GM12878 (cell line): ENCODE results near the gene PPM1N. TPM values are rescaled to one million over a fixed set of nuclear protein-coding genes. Genes with fewer than 3 reads are reported as not detected.

Experiments used
- ATAC-seq: fragments of 200-7000 bp; cut with Tn5 transposase; 3 replicates; pipeline ENCODE4 v1.9.1; 2020; ENCODE audit warnings: mild to moderate bottlenecking, moderate library complexity
- BruUV-seq: library from RNA; stranded (reverse); fragments of 400-500 nt; replicated peaks from 2 replicates; lab custom pipeline; 2021; lab: Mats Ljungman, UMichigan
- CTCF ChIA-PET: fragments of 300-600 bp; sonication (Branson Sonifier 250); formaldehyde crosslinking; extraction: SDS; loops from one replicate; lab custom pipeline; 2021; ENCODE audit warnings: inconsistent platforms; lab: Yijun Ruan, JAX
- POLR2A ChIA-PET: fragments of 350-600 bp; formaldehyde crosslinking; extraction: SDS; loops from one replicate; lab custom pipeline; 2021; ENCODE audit warnings: inconsistent platforms; lab: Charles Lee
- RAD21 ChIA-PET: fragments of 300-600 bp; sonication (Branson Sonifier 250); formaldehyde crosslinking; loops from one replicate; lab custom pipeline; 2023; ENCODE audit warnings: antibody characterized with exemption; ENCODE audit not compliant: unreplicated experiment; lab: Charles Lee
- SMC1A ChIA-PET: fragments of 300-600 bp; sonication (Branson Sonifier 250); formaldehyde crosslinking; loops from one replicate; lab custom pipeline; 2023; ENCODE audit not compliant: unreplicated experiment, uncharacterized antibody; lab: Charles Lee
- DNase-seq: peaks from one replicate; pipeline ENCODE4 v3.0.0-alpha.2; 2011; ENCODE audit warnings: low read depth, low spot score
- FAIRE-seq: peaks from 3 replicates; lab custom pipeline; 2011; peaks lifted over from hg19 to GRCh38; lab: Jason Lieb, UNC
- H2AFZ ChIP-seq: 2 replicates; pipeline ENCODE4 v1.6.0; 2011; ENCODE audit warnings: low read depth, low read length, control low read depth; ENCODE audit not compliant: control insufficient read depth
- H3K27ac ChIP-seq: 2 replicates; pipeline ENCODE4 v1.5.1; 2011; ENCODE audit warnings: control low read depth; ENCODE audit not compliant: control insufficient read depth, insufficient read depth
- H3K27me3 ChIP-seq, 2 experiments: replicated peaks in 1 of 2; 2 replicates each; pipeline versions ENCODE4 v1.6.0 to v1.6.1; 2011; ENCODE audit warnings: low read length in 1 of 2; ENCODE audit not compliant: control insufficient read depth in 2 of 2, insufficient read depth in 2 of 2
- H3K36me3 ChIP-seq, 2 experiments: 2 replicates each; pipeline ENCODE4 v1.5.1; 2011; ENCODE audit warnings: low read length in 1 of 2; ENCODE audit not compliant: control insufficient read depth in 2 of 2, insufficient read depth in 2 of 2
- H3K4me1 ChIP-seq: 2 replicates; pipeline ENCODE4 v1.6.1; 2011; ENCODE audit warnings: mild to moderate bottlenecking, low read length, moderate library complexity, mixed read lengths; ENCODE audit not compliant: control insufficient read depth, insufficient read depth
- H3K4me2 ChIP-seq: 2 replicates; pipeline ENCODE4 v1.6.0; 2011; ENCODE audit warnings: control low read depth; ENCODE audit not compliant: control insufficient read depth, insufficient read depth
- H3K4me3 ChIP-seq: fragments of 200-600 bp; sonication (generic); 2 replicates; pipeline ENCODE4 v1.5.1; 2016
- H3K79me2 ChIP-seq: 2 replicates; pipeline ENCODE4 v1.6.0; 2011; ENCODE audit warnings: low read length; ENCODE audit not compliant: control insufficient read depth, insufficient read depth
- H3K9ac ChIP-seq: 2 replicates; pipeline ENCODE4 v1.8.0; 2011; ENCODE audit warnings: low read length, control low read depth, mixed read lengths; ENCODE audit not compliant: control insufficient read depth, insufficient read depth
- H3K9me3 ChIP-seq: replicated peaks from 3 replicates; pipeline ENCODE4 v1.5.1; 2011; ENCODE audit warnings: mild to moderate bottlenecking, low read length; ENCODE audit not compliant: control insufficient read depth, insufficient read depth
- H4K20me1 ChIP-seq: 2 replicates; pipeline ENCODE4 v1.6.0; 2011; ENCODE audit not compliant: control insufficient read depth, insufficient read depth
- ATF7 ChIP-seq: fragments of 450-650 bp; IDR thresholded peaks from 2 replicates; pipeline ENCODE4 v1.6.1; 2016; ENCODE audit warnings: low read depth, mild to moderate bottlenecking
- CBX5 ChIP-seq: sonication (generic); IDR thresholded peaks from 2 replicates; pipeline ENCODE4 v1.6.1; 2016; ENCODE audit warnings: low read depth, moderate library complexity, mild to moderate bottlenecking, inconsistent platforms
- CREB1 ChIP-seq: IDR thresholded peaks from 2 replicates; pipeline ENCODE4 v1.6.1; 2012; ENCODE audit warnings: low read depth, mild to moderate bottlenecking, inconsistent platforms
- EP300 ChIP-seq, 2 experiments: fragments of 150-350 bp in 1 of 2; IDR thresholded peaks; 2 replicates each; pipeline ENCODE4 v1.6.1; 2011 to 2012; ENCODE audit warnings: low read depth in 2 of 2, low read length in 2 of 2, borderline replicate concordance in 1 of 2, improper control_type of control experiment in 1 of 2, inconsistent platforms in 1 of 2; ENCODE audit not compliant: control insufficient read depth in 1 of 2
- HDAC6 ChIP-seq: fragments of 200-600 bp; sonication (generic); IDR thresholded peaks from one replicate; pipeline ENCODE4 v1.8.0; 2017; ENCODE audit warnings: antibody characterized with exemption; ENCODE audit not compliant: unreplicated experiment
- JUNB ChIP-seq: IDR thresholded peaks from 2 replicates; pipeline ENCODE4 v1.6.1; 2016; ENCODE audit warnings: antibody characterized with exemption, mild to moderate bottlenecking
- MEF2A ChIP-seq: IDR thresholded peaks from 2 replicates; pipeline ENCODE4 v1.6.1; 2011; ENCODE audit warnings: low read depth, mild to moderate bottlenecking, low read length, moderate library complexity; ENCODE audit not compliant: insufficient read depth
- MYB ChIP-seq: fragments of 150-350 bp; IDR thresholded peaks from 2 replicates; pipeline ENCODE4 v1.6.1; 2014; ENCODE audit warnings: mild to moderate bottlenecking, low read depth, low read length, borderline replicate concordance
- NFIC ChIP-seq: IDR thresholded peaks from 2 replicates; pipeline ENCODE4 v1.6.1; 2012; ENCODE audit warnings: low read depth, mild to moderate bottlenecking, inconsistent platforms, low read length, moderate library complexity
- PAX5 ChIP-seq: IDR thresholded peaks from 2 replicates; pipeline ENCODE4 v1.6.1; 2011; ENCODE audit warnings: low read depth, low read length, borderline replicate concordance
- PAX8 ChIP-seq: fragments of 450-650 bp; IDR thresholded peaks from 2 replicates; pipeline ENCODE4 v1.6.1; 2017; ENCODE audit warnings: mild to moderate bottlenecking, moderate library complexity
- SRF ChIP-seq, 2 experiments: IDR thresholded peaks; 2 replicates each; pipeline ENCODE4 v1.6.1; 2011; ENCODE audit warnings: low read depth in 2 of 2, low read length in 2 of 2, mild to moderate bottlenecking in 1 of 2, moderate library complexity in 1 of 2
- SUPT20H ChIP-seq: IDR thresholded peaks from 2 replicates; pipeline ENCODE4 v1.6.1; 2011; ENCODE audit warnings: low read depth, mild to moderate bottlenecking, low read length, moderate library complexity, borderline replicate concordance; ENCODE audit not compliant: control insufficient read depth
- ZBED1 ChIP-seq: IDR thresholded peaks from 2 replicates; pipeline ENCODE4 v1.6.1; 2016; ENCODE audit warnings: borderline replicate concordance
- ZNF622 ChIP-seq: fragments of 450-650 bp; IDR thresholded peaks from 2 replicates; pipeline ENCODE4 v1.6.1; 2017; ENCODE audit warnings: mild to moderate bottlenecking, inconsistent platforms
- WGBS: methylation state at CpG from one replicate; pipeline ENCODE4 v1.1.6; 2016; ENCODE audit warnings: low lambda C conversion rate; ENCODE audit not compliant: insufficient replicate concordance, insufficient coverage; ENCODE audit errors: missing lambda C conversion rate; 5-methylcytosine and 5-hydroxymethylcytosine counted together
- in situ Hi-C: fragments of 300-500 bp; cut with MboI; formaldehyde crosslinking; loops from 9 replicates; pipeline ENCODE4 v1.14.3; 2018; ENCODE audit warnings: mixed read lengths
- intact Hi-C: fragments of 100-400 bp; cut with micrococcal nuclease; formaldehyde crosslinking; loops from one replicate; pipeline ENCODE4 v1.14.2; 2022; ENCODE audit not compliant: unreplicated experiment
- polyA plus RNA-seq, 11 experiments: library from polyadenylated mRNA; depleted of rRNA in 4 of 11; unstranded in 6 of 11; stranded (reverse) in 5 of 11; fragments of >200 nt; fragmentation: Nextera tagmentation in 4 of 11; fragmentation: Illumina TruSeq in 1 of 11; extraction: Ambion mirVana in 4 of 11; extraction: Trizol in 1 of 11; gene quantifications; 1 replicate in 1 of 11; 2 replicates in 10 of 11; pipeline versions ENCODE4 v1.2.1 to v1.2.3, GENCODE V29; 2011 to 2016; ENCODE audit warnings: inconsistent platforms in 2 of 11, missing spikeins in 2 of 11, low read depth in 1 of 11
- total RNA-seq, 4 experiments: library from RNA; depleted of rRNA in 3 of 4; stranded (reverse); fragments of >200 nt in 3 of 4; fragmentation: Illumina TruSeq in 1 of 4; extraction: Trizol in 1 of 4; gene quantifications; 2 replicates each; pipeline versions ENCODE4 v1.2.1 to v1.2.3, GENCODE V29; 2013 to 2021
- TF ChIP-seq, protein P1 (sequence below): fragments of 450-650 bp; IDR thresholded peaks from 2 replicates; pipeline ENCODE4 v1.6.1; 2014; ENCODE audit warnings: mild to moderate bottlenecking
- TF ChIP-seq, protein P2 (sequence below): fragments of 450-650 bp; IDR thresholded peaks from 2 replicates; pipeline ENCODE4 v1.6.1; 2016; ENCODE audit warnings: mild to moderate bottlenecking
- TF ChIP-seq, protein P3 (sequence below): fragments of 150-350 bp; IDR thresholded peaks from 2 replicates; pipeline ENCODE4 v1.6.1; 2016; ENCODE audit warnings: low read depth, low read length

PPM1N gene
- total and polyA plus RNA-seq, 10 of the 15 experiments (the other 5 are each of a cell fraction or from before 2014, with no cell fraction given) = 1.6 to 5.4 (median 3.7) TPM

DNA sequence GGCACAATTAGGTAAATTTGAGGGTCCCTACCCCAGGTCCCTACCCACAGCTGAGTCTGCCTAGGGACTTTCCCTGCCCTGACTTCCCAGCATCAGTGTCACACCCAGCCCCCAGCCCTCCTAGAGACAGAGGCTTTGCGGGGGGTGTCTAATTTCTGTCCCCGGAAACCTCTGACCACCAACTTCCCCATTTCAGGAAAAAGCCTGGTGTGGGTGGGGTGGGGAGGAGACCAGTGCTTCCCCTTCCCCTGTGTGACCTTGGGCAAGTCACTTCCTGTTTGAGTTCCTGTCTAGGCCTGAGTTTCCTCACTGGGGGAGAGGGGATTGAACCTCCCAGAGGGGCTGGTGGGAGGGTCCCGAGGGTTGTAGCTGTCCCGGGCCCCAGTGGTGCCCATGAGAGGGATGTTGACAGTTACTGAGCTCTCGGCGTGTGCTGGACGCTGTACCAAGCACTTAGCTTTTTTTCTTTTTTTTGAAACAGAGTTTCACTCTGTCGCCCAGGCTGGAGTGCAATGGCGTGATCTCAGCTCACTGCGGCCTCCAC, 16.9 kb downstream of the PPM1N start:
- CTCF ChIA-PET = interaction anchor here (0.7 to 2.6 kb wide), 12 partner anchors 10 to 128 kb away, joined by 3 to 18 read pairs (median 4); no protein-coding TSS in a partner anchor
- H3K79me2 ChIP-seq = peaks cover 65% of the 10 kb centered on the region
- ATAC-seq = peak; percentile 69
- peak overlapping the region; percentile 32; the same call in 1 of the 2 replicates for H3K4me3 ChIP-seq
- peak overlapping the region; percentile 75 for H3K27ac ChIP-seq
- POLR2A ChIA-PET = interaction anchor here (0.5 to 2.0 kb wide), 8 partner anchors 10 to 278 kb away, joined by 3 to 6 read pairs (median 3); partner anchors contain the start of genes DMWD, PPM1N and RTN2
- in situ Hi-C loops = no loop called here
- H4K20me1 ChIP-seq = no peaks in the 10 kb centered on the region
- H3K9ac ChIP-seq = peak overlapping the region; percentile 25; the same call in 1 of the 2 replicates
- peak; percentile 81 for FAIRE-seq
- H3K4me2 ChIP-seq = peak overlapping the region; percentile 84
- no peaks in the 10 kb centered on the region for H3K9me3 ChIP-seq
- no TSS peak for BruUV-seq
- peaks cover 7 to 21% of the 10 kb centered on the region in 2 experiments for H3K36me3 ChIP-seq
- intact Hi-C loops = no loop called here
- RAD21 ChIA-PET = interaction anchor here (0.9 to 2.5 kb wide), 6 partner anchors 10 to 177 kb away, joined by 3 to 16 read pairs (median 5); partner anchors contain the start of genes EML2, QPCTL and SNRPD2
- peaks cover 39% of the 10 kb centered on the region for H3K4me1 ChIP-seq
- SMC1A ChIA-PET = interaction anchor here (0.6 to 2.9 kb wide), 6 partner anchors 10 to 127 kb away, joined by 3 to 8 read pairs (median 4); partner anchors contain the start of genes PPM1N and PPP1R13L
- no peak overlapping the region for H2AFZ ChIP-seq
- 15% methylated on average over 10 of the region's 10 CpGs for WGBS
- peak; percentile 57 for DNase-seq
- H3K27me3 ChIP-seq = no peaks in the 10 kb centered on the region
- peak in 1 of 2 experiments; percentile 15; a peak in 1 of 4 replicates for TF ChIP-seq EP300 (IDR thresholded peaks at IDR 0.05; ENCODE audit: borderline replicate concordance in 1 of 2, control insufficient read depth in 1 of 2, low read depth in 2 of 2, low read length in 2 of 2)
- TF ChIP-seq CREB1 = 0 out of 2 replicates have a peak, but pooled peaks have one; percentile 30
- peak; percentile 41 for TF ChIP-seq ATF7
- TF ChIP-seq, protein P1, sequence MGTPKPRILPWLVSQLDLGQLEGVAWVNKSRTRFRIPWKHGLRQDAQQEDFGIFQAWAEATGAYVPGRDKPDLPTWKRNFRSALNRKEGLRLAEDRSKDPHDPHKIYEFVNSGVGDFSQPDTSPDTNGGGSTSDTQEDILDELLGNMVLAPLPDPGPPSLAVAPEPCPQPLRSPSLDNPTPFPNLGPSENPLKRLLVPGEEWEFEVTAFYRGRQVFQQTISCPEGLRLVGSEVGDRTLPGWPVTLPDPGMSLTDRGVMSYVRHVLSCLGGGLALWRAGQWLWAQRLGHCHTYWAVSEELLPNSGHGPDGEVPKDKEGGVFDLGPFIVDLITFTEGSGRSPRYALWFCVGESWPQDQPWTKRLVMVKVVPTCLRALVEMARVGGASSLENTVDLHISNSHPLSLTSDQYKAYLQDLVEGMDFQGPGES = no peak
- no peak for TF ChIP-seq MYB
- TF ChIP-seq PAX5 = no peak
- TF ChIP-seq CBX5 = peak; percentile 70; the same call in 1 of the 2 replicates
- TF ChIP-seq, protein P2, sequence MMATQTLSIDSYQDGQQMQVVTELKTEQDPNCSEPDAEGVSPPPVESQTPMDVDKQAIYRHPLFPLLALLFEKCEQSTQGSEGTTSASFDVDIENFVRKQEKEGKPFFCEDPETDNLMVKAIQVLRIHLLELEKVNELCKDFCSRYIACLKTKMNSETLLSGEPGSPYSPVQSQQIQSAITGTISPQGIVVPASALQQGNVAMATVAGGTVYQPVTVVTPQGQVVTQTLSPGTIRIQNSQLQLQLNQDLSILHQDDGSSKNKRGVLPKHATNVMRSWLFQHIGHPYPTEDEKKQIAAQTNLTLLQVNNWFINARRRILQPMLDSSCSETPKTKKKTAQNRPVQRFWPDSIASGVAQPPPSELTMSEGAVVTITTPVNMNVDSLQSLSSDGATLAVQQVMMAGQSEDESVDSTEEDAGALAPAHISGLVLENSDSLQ = no peak
- TF ChIP-seq ZNF622 = no peak
- TF ChIP-seq SUPT20H = no peak
- TF ChIP-seq NFIC = peak; percentile 65
- TF ChIP-seq, protein P3, sequence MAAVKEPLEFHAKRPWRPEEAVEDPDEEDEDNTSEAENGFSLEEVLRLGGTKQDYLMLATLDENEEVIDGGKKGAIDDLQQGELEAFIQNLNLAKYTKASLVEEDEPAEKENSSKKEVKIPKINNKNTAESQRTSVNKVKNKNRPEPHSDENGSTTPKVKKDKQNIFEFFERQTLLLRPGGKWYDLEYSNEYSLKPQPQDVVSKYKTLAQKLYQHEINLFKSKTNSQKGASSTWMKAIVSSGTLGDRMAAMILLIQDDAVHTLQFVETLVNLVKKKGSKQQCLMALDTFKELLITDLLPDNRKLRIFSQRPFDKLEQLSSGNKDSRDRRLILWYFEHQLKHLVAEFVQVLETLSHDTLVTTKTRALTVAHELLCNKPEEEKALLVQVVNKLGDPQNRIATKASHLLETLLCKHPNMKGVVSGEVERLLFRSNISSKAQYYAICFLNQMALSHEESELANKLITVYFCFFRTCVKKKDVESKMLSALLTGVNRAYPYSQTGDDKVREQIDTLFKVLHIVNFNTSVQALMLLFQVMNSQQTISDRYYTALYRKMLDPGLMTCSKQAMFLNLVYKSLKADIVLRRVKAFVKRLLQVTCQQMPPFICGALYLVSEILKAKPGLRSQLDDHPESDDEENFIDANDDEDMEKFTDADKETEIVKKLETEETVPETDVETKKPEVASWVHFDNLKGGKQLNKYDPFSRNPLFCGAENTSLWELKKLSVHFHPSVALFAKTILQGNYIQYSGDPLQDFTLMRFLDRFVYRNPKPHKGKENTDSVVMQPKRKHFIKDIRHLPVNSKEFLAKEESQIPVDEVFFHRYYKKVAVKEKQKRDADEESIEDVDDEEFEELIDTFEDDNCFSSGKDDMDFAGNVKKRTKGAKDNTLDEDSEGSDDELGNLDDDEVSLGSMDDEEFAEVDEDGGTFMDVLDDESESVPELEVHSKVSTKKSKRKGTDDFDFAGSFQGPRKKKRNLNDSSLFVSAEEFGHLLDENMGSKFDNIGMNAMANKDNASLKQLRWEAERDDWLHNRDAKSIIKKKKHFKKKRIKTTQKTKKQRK = no peak
- 0 out of 2 replicates have a peak, but pooled peaks have one; percentile 15 for TF ChIP-seq MEF2A
- no peak for TF ChIP-seq JUNB
- no peak for TF ChIP-seq HDAC6
- TF ChIP-seq PAX8 = no peak
- TF ChIP-seq ZBED1 = no peak
- TF ChIP-seq SRF (IDR thresholded peaks at IDR 0.05; ENCODE audit: low read depth in 2 of 2, low read length in 2 of 2) = peak in 1 of 2 experiments; percentile 41; a peak in 1 of 4 replicates
